GM10248 (cell line): ENCODE results near the gene OLFM3.

Experiments used
- CTCF ChIA-PET: fragments of 300-600 bp; sonication (Branson Sonifier 250); formaldehyde crosslinking; extraction: SDS; loops from one replicate; lab custom pipeline; 2021; ENCODE audit warnings: antibody characterized with exemption; lab: Yijun Ruan, JAX
- POLR2A ChIA-PET: fragments of 350-650 bp; sonication (Branson Sonifier 250); formaldehyde crosslinking; extraction: SDS; loops from one replicate; lab custom pipeline; 2020; ENCODE audit warnings: antibody characterized with exemption; lab: Yijun Ruan, JAX
- DNase-seq: peaks from one replicate; pipeline ENCODE4 v3.0.0; 2012; ENCODE audit errors: extremely low spot score
- TF ChIP-seq, protein P1 (sequence below): IDR thresholded peaks from 2 replicates; pipeline ENCODE4 v1.5.1; 2012; ENCODE audit warnings: mild to moderate bottlenecking, low read depth; ENCODE audit errors: extremely low read depth, missing control alignments, control extremely low read depth

The OLFM3 gene

DNA sequence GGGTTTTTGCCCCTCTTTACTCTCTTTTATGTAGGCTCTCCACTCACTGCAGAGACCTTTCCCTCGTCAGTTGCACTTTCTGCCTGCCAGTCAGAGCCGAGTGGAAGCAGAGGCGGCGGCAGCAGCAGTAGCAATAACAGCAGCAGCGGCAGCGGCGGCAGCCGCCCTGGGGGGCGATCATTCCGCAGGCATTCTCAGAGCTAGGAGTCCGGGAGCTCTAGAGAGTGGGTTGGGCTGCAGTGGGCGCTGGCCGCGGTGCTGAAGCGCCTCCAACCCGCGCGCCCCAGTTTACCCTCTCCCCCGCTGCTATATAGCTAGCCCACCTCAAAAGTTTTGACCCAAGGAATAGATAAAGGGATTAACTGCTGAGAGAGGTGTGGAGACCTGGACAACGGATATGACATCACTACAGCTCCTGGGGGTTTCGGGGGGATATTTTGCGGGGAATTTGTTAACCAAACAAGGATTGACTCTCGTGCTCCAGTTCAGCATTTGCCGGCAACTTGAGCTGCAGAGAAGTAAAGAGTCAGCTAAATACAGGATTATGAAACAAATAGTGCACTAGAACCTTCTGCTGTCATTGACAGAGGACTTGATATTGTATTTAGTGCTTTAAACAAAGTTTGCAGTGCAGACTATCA, at the start of gene OLFM3:
TSS of gene OLFM3 (minus strand) at position 102 of the 641 bp plus-strand sequence.
- TF ChIP-seq, protein P1, sequence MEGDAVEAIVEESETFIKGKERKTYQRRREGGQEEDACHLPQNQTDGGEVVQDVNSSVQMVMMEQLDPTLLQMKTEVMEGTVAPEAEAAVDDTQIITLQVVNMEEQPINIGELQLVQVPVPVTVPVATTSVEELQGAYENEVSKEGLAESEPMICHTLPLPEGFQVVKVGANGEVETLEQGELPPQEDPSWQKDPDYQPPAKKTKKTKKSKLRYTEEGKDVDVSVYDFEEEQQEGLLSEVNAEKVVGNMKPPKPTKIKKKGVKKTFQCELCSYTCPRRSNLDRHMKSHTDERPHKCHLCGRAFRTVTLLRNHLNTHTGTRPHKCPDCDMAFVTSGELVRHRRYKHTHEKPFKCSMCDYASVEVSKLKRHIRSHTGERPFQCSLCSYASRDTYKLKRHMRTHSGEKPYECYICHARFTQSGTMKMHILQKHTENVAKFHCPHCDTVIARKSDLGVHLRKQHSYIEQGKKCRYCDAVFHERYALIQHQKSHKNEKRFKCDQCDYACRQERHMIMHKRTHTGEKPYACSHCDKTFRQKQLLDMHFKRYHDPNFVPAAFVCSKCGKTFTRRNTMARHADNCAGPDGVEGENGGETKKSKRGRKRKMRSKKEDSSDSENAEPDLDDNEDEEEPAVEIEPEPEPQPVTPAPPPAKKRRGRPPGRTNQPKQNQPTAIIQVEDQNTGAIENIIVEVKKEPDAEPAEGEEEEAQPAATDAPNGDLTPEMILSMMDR = no peak
- POLR2A ChIA-PET = no interaction called here
- DNase-seq = peak; percentile 24
- CTCF ChIA-PET = interaction anchor here (1.2 to 2.0 kb wide), 3 partner anchors 10 to 83 kb away, joined by 3 to 7 read pairs (median 4); no protein-coding TSS in a partner anchor

DNA sequence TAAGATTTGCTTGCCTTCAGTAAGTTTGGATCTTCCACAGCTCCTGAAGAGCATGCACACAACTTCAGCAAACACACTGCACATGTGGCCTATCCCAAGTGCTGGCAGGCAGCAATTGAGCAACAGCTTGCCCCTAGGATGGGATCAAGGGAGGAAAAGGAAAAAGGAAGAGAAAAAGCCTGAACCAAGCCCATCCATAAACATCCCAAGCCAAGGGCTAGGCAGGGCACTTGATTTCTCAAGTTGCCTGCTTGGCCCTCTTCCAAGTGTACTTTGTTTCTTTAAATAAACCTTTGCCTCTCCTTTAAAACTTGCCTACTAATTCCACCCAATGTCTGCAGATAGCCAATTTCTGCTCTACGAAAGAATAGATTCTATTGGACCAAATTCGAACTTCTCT, 49.0 kb upstream of the OLFM3 start:
- ChIA-PET CTCF (no interaction called here), POLR2A (no interaction called here)
- TF ChIP-seq, protein P1 = no peak
- no peak for DNase-seq

DNA sequence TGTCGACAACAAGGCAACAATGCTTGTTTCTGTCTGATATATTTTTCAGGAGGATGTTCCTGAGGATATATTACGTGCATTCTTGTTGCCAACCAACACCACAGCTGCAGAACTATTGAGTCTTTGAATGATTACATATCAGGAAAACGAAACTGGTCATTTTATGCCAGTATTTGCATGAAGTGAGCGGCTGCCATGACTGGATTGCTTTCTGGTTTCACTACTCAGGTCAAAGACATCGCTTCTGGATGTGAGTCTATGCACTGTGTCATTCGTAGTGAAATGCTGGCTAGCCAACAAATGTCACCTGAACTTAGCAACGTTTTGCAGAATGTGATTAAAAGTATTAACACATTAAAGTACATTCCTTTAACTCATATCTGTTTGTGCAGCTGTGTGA, 35.8 kb upstream of the OLFM3 start:
- DNase-seq = no peak
- ChIA-PET POLR2A (no interaction called here), CTCF (no interaction called here)

DNA sequence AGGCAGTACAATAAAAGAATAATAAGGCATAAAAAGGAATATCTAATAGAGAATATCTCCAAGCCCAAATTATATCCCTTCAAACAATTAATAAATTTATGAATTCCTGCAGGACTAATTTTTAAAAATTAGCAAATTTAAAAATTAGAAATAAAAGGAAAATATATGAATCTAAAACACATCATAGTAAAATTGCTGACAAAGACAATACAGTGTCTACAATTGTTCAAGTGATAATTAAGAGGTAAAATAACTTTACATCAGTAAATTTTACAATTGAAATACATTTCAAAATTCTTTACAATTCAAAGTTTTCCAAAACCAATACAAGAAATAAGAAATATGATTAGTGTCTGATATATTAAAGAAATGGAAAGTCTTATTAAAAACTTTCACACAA, 22.8 kb upstream of the OLFM3 start:
- TF ChIP-seq, protein P1 = no peak
- no peak for DNase-seq
- CTCF ChIA-PET = no interaction called here
- POLR2A ChIA-PET = no interaction called here

More for the DNA sequence above, 35.8 kb upstream of the OLFM3 start:
- TF ChIP-seq, protein P1 = no peak

DNA sequence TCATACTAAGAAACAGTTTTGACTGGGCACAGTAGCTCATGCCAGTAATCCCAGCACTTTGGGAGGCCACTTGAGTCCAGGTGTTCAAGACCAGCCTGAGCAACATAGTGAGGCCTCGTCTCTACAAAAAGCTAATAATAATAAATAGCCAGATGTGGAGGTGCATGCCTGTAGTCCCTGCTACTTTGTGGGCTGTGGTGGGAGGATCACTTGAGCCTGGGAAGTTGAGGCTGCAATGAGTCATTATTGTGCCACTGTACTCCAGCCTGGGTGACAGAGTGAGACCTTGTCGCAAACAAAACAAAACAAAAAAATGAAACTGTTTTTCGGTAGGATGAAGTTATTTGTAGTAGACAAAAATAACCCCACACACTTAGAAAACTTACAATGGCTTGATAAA, 19.0 kb upstream of the OLFM3 start:
- POLR2A ChIA-PET = no interaction called here
- TF ChIP-seq, protein P1 = no peak
- DNase-seq = no peak
- CTCF ChIA-PET = no interaction called here

DNA sequence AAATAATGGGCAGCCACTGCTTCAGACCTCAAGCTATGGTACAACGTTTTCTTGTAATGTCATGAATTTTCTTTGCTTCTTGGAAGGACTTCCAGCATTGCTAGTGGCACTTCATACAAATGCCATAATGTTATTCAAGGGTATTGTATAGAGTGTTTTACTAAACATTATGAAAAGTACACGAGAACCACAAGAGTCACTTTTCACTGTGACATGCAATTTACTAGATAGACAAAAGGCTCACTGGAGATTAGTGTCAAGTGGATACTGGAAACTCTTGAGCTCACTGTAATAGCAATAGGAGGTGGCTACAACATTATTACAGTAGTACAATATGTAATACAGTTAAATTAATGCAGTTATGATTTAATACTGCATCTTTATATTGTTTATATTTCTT, 5.3 kb upstream of the OLFM3 start:
- CTCF ChIA-PET = interaction anchor here (1.8 kb wide), 1 partner anchor 12 kb away, joined by 3 read pairs; no protein-coding TSS in a partner anchor
- TF ChIP-seq, protein P1 = no peak
- no peak for DNase-seq
- POLR2A ChIA-PET = no interaction called here
